HepG2 (cell line): ENCODE results near the gene LNPK. TPM values are rescaled to one million over a fixed set of nuclear protein-coding genes. Genes with fewer than 3 reads are reported as not detected.

ENCODE experiments used
- CC2D1A ChIP-seq: sonication (generic); formaldehyde crosslinking; IDR thresholded peaks from 2 replicates; pipeline ENCODE4 v1.8.1; 2023; ENCODE audit warnings: mild to moderate bottlenecking, missing genetic modification reagents
- ISX ChIP-seq: sonication (generic); formaldehyde crosslinking; conservative IDR thresholded peaks from 2 replicates; pipeline ENCODE4 v1.5.0; 2020; ENCODE audit warnings: missing genetic modification reagents
- NFIB ChIP-seq: sonication (generic); formaldehyde crosslinking; IDR thresholded peaks from 2 replicates; pipeline ENCODE4 v1.9.0; 2021; ENCODE audit warnings: missing genetic modification reagents, mild to moderate bottlenecking, borderline replicate concordance
- NFKBIZ ChIP-seq: IDR thresholded peaks from 2 replicates; pipeline ENCODE4 v1.6.1; 2018; ENCODE audit warnings: missing genetic modification reagents, missing compliant biosample characterization
- ZKSCAN5 ChIP-seq: sonication (generic); formaldehyde crosslinking; IDR thresholded peaks from 2 replicates; pipeline ENCODE4 v1.5.1; 2020; ENCODE audit warnings: mild to moderate bottlenecking, missing genetic modification reagents
- ZNF33B ChIP-seq: sonication (generic); formaldehyde crosslinking; IDR thresholded peaks from 2 replicates; pipeline ENCODE4 v1.5.1; 2020; ENCODE audit warnings: mild to moderate bottlenecking, missing genetic modification reagents
- ZSCAN9 ChIP-seq: IDR thresholded peaks from 2 replicates; pipeline ENCODE4 v1.6.1; 2016; ENCODE audit warnings: borderline replicate concordance
- polyA plus RNA-seq, 8 experiments: library from polyadenylated mRNA; depleted of rRNA in 3 of 8; stranded (reverse) in 7 of 8; unstranded in 1 of 8; fragments of >200 nt; fragmentation: Illumina TruSeq in 4 of 8; extraction: Trizol in 4 of 8; gene quantifications; 2 replicates each; pipeline versions ENCODE4 v1.2.1 to v1.2.3, GENCODE V29; 2011 to 2016; ENCODE audit warnings: low read depth in 4 of 8, missing spikeins in 1 of 8, mixed read lengths in 1 of 8; ENCODE audit not compliant: insufficient read depth in 1 of 8
- total RNA-seq, 5 experiments: library from RNA; depleted of rRNA; stranded (reverse); fragments of >200 nt; fragmentation: Illumina TruSeq; extraction: Trizol; gene quantifications; 2 replicates each; pipeline ENCODE4 v1.2.3, GENCODE V29; 2016; ENCODE audit warnings: low read depth in 1 of 5
- TF ChIP-seq, protein P1 (sequence below): sonication (generic); formaldehyde crosslinking; IDR thresholded peaks from 2 replicates; pipeline ENCODE4 v1.4.0; 2020; ENCODE audit warnings: mild to moderate bottlenecking, missing genetic modification reagents, borderline replicate concordance
- TF ChIP-seq, protein P2 (sequence below): sonication (generic); formaldehyde crosslinking; IDR thresholded peaks from 2 replicates; pipeline ENCODE4 v1.8.0; 2022; ENCODE audit warnings: mild to moderate bottlenecking, missing genetic modification reagents; ENCODE audit not compliant: insufficient replicate concordance
- TF ChIP-seq, protein P3 (sequence below): sonication (generic); formaldehyde crosslinking; IDR thresholded peaks from 2 replicates; pipeline ENCODE4 v1.8.1; 2023; ENCODE audit warnings: mild to moderate bottlenecking, moderate library complexity, missing genetic modification reagents
- TF ChIP-seq, protein P4 (sequence below): sonication (generic); formaldehyde crosslinking; conservative IDR thresholded peaks from 2 replicates; pipeline ENCODE4 v1.8.1; 2023; ENCODE audit warnings: missing genetic modification reagents
- TF ChIP-seq, protein P5 (sequence below): sonication (generic); formaldehyde crosslinking; IDR thresholded peaks from 2 replicates; pipeline ENCODE4 v1.4.0; 2020; ENCODE audit warnings: missing genetic modification reagents, mild to moderate bottlenecking, borderline replicate concordance
- TF ChIP-seq, protein P6 (sequence below): sonication (generic); formaldehyde crosslinking; IDR thresholded peaks from 2 replicates; pipeline ENCODE4 v1.5.1; 2020; ENCODE audit warnings: missing genetic modification reagents, mild to moderate bottlenecking, borderline replicate concordance

Gene LNPK
- total and polyA plus RNA-seq, 2 of the 13 experiments (the other 11 are each of a cell fraction or from before 2014, with no cell fraction given) = 25.4 to 26.1 TPM

DNA sequence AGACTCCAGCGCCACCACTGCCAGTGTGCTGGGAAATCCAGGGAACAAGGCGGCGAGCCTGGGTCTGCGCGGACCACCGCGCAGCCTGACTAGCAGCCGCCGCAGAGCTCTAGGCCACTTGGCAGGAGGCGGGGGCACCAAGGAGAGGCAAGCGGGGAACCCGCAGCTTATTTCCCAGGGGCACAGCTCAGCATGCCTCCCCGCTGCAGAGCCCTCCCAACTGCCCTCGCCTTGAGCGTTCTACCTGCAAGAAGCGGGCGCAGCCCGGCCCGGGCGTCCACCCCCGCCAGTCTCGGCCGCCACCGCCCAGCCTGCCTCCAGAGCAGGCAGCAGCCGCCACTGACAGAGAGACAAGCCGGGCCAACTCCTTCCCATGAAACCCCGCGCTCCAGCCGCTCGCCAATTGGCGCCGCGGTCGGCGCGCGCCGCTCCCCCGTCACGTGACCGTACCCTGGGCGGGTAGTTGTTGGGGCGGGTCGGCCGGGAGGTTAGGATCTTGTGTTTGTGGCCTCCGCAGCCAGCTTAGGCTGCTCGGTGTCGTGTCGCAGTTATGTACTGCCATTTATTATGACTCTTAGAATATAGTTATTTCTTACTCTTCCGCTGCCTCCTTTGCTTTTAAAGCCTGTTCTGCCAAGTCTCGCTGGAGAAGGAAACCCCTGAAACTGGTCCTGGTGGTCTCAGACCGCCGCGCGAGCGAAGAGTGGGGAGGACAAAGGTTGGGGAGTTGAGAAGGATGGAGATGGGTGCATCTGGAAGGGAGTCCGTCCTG, at the start of gene LNPK (continued):
- TF ChIP-seq, protein P1, sequence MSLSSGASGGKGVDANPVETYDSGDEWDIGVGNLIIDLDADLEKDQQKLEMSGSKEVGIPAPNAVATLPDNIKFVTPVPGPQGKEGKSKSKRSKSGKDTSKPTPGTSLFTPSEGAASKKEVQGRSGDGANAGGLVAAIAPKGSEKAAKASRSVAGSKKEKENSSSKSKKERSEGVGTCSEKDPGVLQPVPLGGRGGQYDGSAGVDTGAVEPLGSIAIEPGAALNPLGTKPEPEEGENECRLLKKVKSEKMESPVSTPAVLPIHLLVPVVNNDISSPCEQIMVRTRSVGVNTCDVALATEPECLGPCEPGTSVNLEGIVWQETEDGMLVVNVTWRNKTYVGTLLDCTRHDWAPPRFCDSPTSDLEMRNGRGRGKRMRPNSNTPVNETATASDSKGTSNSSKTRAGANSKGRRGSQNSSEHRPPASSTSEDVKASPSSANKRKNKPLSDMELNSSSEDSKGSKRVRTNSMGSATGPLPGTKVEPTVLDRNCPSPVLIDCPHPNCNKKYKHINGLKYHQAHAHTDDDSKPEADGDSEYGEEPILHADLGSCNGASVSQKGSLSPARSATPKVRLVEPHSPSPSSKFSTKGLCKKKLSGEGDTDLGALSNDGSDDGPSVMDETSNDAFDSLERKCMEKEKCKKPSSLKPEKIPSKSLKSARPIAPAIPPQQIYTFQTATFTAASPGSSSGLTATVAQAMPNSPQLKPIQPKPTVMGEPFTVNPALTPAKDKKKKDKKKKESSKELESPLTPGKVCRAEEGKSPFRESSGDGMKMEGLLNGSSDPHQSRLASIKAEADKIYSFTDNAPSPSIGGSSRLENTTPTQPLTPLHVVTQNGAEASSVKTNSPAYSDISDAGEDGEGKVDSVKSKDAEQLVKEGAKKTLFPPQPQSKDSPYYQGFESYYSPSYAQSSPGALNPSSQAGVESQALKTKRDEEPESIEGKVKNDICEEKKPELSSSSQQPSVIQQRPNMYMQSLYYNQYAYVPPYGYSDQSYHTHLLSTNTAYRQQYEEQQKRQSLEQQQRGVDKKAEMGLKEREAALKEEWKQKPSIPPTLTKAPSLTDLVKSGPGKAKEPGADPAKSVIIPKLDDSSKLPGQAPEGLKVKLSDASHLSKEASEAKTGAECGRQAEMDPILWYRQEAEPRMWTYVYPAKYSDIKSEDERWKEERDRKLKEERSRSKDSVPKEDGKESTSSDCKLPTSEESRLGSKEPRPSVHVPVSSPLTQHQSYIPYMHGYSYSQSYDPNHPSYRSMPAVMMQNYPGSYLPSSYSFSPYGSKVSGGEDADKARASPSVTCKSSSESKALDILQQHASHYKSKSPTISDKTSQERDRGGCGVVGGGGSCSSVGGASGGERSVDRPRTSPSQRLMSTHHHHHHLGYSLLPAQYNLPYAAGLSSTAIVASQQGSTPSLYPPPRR (CRISPR knock-in tag) = no peak
- TF ChIP-seq NFKBIZ (CRISPR knock-in tag) (no peak), NFIB (CRISPR knock-in tag) (no peak), ZKSCAN5 (CRISPR knock-in tag) (no peak), ZNF33B (CRISPR knock-in tag) (peak; percentile 42), ZSCAN9 (peak; percentile 61; the same call in 1 of the 2 replicates), ISX (CRISPR knock-in tag) (no peak), CC2D1A (CRISPR knock-in tag) (no peak)
- TF ChIP-seq, protein P2, sequence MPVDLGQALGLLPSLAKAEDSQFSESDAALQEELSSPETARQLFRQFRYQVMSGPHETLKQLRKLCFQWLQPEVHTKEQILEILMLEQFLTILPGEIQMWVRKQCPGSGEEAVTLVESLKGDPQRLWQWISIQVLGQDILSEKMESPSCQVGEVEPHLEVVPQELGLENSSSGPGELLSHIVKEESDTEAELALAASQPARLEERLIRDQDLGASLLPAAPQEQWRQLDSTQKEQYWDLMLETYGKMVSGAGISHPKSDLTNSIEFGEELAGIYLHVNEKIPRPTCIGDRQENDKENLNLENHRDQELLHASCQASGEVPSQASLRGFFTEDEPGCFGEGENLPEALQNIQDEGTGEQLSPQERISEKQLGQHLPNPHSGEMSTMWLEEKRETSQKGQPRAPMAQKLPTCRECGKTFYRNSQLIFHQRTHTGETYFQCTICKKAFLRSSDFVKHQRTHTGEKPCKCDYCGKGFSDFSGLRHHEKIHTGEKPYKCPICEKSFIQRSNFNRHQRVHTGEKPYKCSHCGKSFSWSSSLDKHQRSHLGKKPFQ (CRISPR knock-in tag) = no peak
- TF ChIP-seq, protein P3, sequence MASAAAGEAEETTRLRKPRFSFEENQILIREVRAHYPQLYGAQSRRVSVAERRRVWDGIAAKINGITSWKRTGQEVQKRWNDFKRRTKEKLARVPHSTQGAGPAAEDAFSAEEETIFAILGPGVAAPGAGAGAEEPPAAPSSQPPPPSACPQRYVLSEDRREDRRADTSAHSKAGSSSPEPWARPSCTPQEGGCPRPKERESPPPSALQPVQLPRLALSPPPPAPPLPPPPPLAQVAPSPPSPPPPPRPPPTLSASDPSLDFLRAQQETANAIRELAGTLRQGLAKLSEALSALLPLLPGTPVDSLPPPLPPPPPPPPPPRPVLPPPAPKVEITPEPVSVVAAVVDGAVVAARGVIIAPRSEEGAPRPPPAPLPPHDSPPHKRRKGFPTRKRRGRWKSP (CRISPR knock-in tag) = peak; percentile 83; the same call in 1 of the 2 replicates
- TF ChIP-seq, protein P4, sequence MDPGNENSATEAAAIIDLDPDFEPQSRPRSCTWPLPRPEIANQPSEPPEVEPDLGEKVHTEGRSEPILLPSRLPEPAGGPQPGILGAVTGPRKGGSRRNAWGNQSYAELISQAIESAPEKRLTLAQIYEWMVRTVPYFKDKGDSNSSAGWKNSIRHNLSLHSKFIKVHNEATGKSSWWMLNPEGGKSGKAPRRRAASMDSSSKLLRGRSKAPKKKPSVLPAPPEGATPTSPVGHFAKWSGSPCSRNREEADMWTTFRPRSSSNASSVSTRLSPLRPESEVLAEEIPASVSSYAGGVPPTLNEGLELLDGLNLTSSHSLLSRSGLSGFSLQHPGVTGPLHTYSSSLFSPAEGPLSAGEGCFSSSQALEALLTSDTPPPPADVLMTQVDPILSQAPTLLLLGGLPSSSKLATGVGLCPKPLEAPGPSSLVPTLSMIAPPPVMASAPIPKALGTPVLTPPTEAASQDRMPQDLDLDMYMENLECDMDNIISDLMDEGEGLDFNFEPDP (CRISPR knock-in tag) = no peak
- TF ChIP-seq, protein P5, sequence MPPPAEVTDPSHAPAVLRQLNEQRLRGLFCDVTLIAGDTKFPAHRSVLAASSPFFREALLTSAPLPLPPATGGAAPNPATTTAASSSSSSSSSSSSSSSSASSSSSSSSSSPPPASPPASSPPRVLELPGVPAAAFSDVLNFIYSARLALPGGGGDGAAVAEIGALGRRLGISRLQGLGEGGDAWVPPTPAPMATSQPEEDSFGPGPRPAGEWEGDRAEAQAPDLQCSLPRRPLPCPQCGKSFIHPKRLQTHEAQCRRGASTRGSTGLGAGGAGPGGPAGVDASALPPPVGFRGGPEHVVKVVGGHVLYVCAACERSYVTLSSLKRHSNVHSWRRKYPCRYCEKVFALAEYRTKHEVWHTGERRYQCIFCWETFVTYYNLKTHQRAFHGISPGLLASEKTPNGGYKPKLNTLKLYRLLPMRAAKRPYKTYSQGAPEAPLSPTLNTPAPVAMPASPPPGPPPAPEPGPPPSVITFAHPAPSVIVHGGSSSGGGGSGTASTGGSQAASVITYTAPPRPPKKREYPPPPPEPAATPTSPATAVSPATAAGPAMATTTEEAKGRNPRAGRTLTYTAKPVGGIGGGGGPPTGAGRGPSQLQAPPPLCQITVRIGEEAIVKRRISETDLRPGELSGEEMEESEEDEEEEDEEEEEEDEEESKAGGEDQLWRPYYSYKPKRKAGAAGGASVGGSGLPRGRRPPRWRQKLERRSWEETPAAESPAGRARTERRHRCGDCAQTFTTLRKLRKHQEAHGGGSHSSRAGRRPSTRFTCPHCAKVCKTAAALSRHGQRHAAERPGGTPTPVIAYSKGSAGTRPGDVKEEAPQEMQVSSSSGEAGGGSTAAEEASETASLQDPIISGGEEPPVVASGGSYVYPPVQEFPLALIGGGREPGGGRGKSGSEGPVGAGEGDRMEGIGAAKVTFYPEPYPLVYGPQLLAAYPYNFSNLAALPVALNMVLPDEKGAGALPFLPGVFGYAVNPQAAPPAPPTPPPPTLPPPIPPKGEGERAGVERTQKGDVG (CRISPR knock-in tag) = peak; percentile 63; the same call in 1 of the 2 replicates
- TF ChIP-seq, protein P6, sequence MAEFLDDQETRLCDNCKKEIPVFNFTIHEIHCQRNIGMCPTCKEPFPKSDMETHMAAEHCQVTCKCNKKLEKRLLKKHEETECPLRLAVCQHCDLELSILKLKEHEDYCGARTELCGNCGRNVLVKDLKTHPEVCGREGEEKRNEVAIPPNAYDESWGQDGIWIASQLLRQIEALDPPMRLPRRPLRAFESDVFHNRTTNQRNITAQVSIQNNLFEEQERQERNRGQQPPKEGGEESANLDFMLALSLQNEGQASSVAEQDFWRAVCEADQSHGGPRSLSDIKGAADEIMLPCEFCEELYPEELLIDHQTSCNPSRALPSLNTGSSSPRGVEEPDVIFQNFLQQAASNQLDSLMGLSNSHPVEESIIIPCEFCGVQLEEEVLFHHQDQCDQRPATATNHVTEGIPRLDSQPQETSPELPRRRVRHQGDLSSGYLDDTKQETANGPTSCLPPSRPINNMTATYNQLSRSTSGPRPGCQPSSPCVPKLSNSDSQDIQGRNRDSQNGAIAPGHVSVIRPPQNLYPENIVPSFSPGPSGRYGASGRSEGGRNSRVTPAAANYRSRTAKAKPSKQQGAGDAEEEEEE = peak; percentile 15; the same call in 1 of the 2 replicates
